H1 (cell line): ENCODE results near the gene ZNF318. TPM values are rescaled to one million over a fixed set of nuclear protein-coding genes. Genes with fewer than 3 reads are reported as not detected.

Experiments
- CTCF ChIA-PET: fragments of 300-600 bp; sonication (Branson Sonifier 250); formaldehyde crosslinking; loops from one replicate; lab custom pipeline; 2021; ENCODE audit not compliant: partially characterized antibody; lab: Charles Lee
- POLR2A ChIA-PET: fragments of 300-600 bp; sonication (Branson Sonifier 250); formaldehyde crosslinking; loops from one replicate; lab custom pipeline; 2021; ENCODE audit warnings: inconsistent platforms; ENCODE audit not compliant: partially characterized antibody; lab: Charles Lee
- DNase-seq, 2 experiments: peaks; one replicate each; pipeline versions ENCODE4 v3.0.0 to v3.0.0-alpha.2; 2010 to 2022; ENCODE audit warnings: low spot score in 2 of 2, low read depth in 1 of 2, mixed read lengths in 1 of 2
- FAIRE-seq: peaks from 2 replicates; lab custom pipeline; 2011; peaks lifted over from hg19 to GRCh38; lab: Jason Lieb, UNC
- H2AFZ ChIP-seq: 2 replicates; pipeline ENCODE4 v1.8.1; 2012; ENCODE audit warnings: low read length, inconsistent platforms
- H2AK5ac ChIP-seq: 2 replicates; pipeline ENCODE4 v1.6.1; 2013; ENCODE audit warnings: low read depth, low read length
- H2BK120ac ChIP-seq: replicated peaks from 2 replicates; pipeline ENCODE3; 2013; ENCODE audit warnings: low read depth, low read length, inconsistent platforms
- H2BK12ac ChIP-seq: 2 replicates; pipeline ENCODE4 v1.6.1; 2013; ENCODE audit warnings: low read depth, low read length
- H2BK15ac ChIP-seq: 2 replicates; pipeline ENCODE4 v1.6.1; 2013; ENCODE audit warnings: low read length
- H2BK20ac ChIP-seq: 2 replicates; pipeline ENCODE4 v1.6.1; 2013; ENCODE audit warnings: low read length
- H2BK5ac ChIP-seq: 2 replicates; pipeline ENCODE4 v1.6.1; 2013; ENCODE audit warnings: low read depth, low read length
- H3K14ac ChIP-seq: 2 replicates; pipeline ENCODE4 v1.6.1; 2013; ENCODE audit warnings: inconsistent platforms; ENCODE audit not compliant: insufficient read length
- H3K18ac ChIP-seq: 2 replicates; pipeline ENCODE4 v1.6.1; 2013; ENCODE audit warnings: low read length; ENCODE audit errors: extremely low read depth
- H3K23ac ChIP-seq: 2 replicates; pipeline ENCODE4 v1.6.1; 2013; ENCODE audit warnings: inconsistent platforms; ENCODE audit not compliant: insufficient read length
- H3K23me2 ChIP-seq: 2 replicates; pipeline ENCODE4 v1.6.1; 2013; ENCODE audit warnings: low read depth, low read length
- H3K27ac ChIP-seq: 2 replicates; pipeline ENCODE4 v1.6.1; 2011; ENCODE audit warnings: low read depth, low read length, inconsistent platforms
- H3K27me3 ChIP-seq, 4 experiments: replicated peaks in 1 of 4; 1 replicate in 1 of 4; 2 replicates in 3 of 4; pipeline versions ENCODE4 v1.6.1 to v1.8.1; 2011 to 2013; ENCODE audit warnings: low read length in 3 of 4, mild to moderate bottlenecking in 3 of 4, inconsistent platforms in 2 of 4, mixed read lengths in 2 of 4, moderate library complexity in 1 of 4; ENCODE audit not compliant: control insufficient read depth in 3 of 4, insufficient read depth in 3 of 4; ENCODE audit errors: extremely low read depth in 1 of 4
- H3K36me3 ChIP-seq, 4 experiments: 2 replicates each; pipeline versions ENCODE4 v1.6.1 to v1.8.1; 2011 to 2013; ENCODE audit warnings: mild to moderate bottlenecking in 4 of 4, low read length in 3 of 4, moderate library complexity in 2 of 4, control low read depth in 1 of 4, inconsistent platforms in 1 of 4; ENCODE audit not compliant: insufficient read depth in 4 of 4, control insufficient read depth in 2 of 4
- H3K4ac ChIP-seq: replicated peaks from 2 replicates; pipeline ENCODE3; 2013; ENCODE audit warnings: low read length, low read depth, mixed read lengths, inconsistent platforms; ENCODE audit not compliant: insufficient read length
- H3K4me1 ChIP-seq, 4 experiments: replicated peaks in 1 of 4; 1 replicate in 1 of 4; 2 replicates in 3 of 4; pipeline versions ENCODE4 v1.6.1 to v1.8.1; 2011 to 2013; ENCODE audit warnings: low read length in 3 of 4, inconsistent platforms in 2 of 4, mixed read lengths in 1 of 4; ENCODE audit not compliant: insufficient read depth in 4 of 4, control insufficient read depth in 3 of 4
- H3K4me2 ChIP-seq, 2 experiments: 2 replicates each; pipeline versions ENCODE4 v1.6.1 to v1.8.1; 2011 to 2013; ENCODE audit warnings: low read depth in 2 of 2, low read length in 2 of 2, control low read depth in 1 of 2, inconsistent platforms in 1 of 2, mild to moderate bottlenecking in 1 of 2; ENCODE audit not compliant: insufficient read depth in 1 of 2
- H3K4me3 ChIP-seq, 4 experiments: fragments of 200-600, 300-600 bp in 1 of 4; sonication (generic), shearing (Covaris generic), sonication (Bioruptor Twin) in 1 of 4; 2 replicates each; pipeline versions ENCODE4 v1.5.1 to v1.8.1; 2011 to 2016; ENCODE audit warnings: low read length in 4 of 4, low read depth in 3 of 4, control low read depth in 2 of 4, inconsistent platforms in 2 of 4, mild to moderate bottlenecking in 2 of 4, mixed read lengths in 1 of 4, moderate library complexity in 1 of 4; ENCODE audit not compliant: insufficient read depth in 2 of 4; ENCODE audit errors: extremely low read depth in 1 of 4
- H3K56ac ChIP-seq: replicated peaks from 2 replicates; pipeline ENCODE3; 2013; ENCODE audit warnings: low read depth, mild to moderate bottlenecking, mixed read lengths, low read length, inconsistent platforms; ENCODE audit not compliant: insufficient read length
- H3K79me1 ChIP-seq: 2 replicates; pipeline ENCODE4 v1.6.1; 2013; ENCODE audit warnings: low read depth, low read length, control low read depth
- H3K79me2 ChIP-seq, 2 experiments: 2 replicates each; pipeline versions ENCODE4 v1.6.1 to v1.8.1; 2012 to 2013; ENCODE audit warnings: low read length in 2 of 2, mild to moderate bottlenecking in 2 of 2, inconsistent platforms in 1 of 2; ENCODE audit not compliant: insufficient read depth in 2 of 2, control insufficient read depth in 1 of 2
- H3K9ac ChIP-seq, 4 experiments: replicated peaks in 1 of 4; 1 replicate in 1 of 4; 2 replicates in 3 of 4; pipeline versions ENCODE4 v1.6.1 to v1.8.1; 2011 to 2013; ENCODE audit warnings: low read depth in 3 of 4, low read length in 3 of 4, control low read depth in 2 of 4, mild to moderate bottlenecking in 2 of 4, moderate library complexity in 2 of 4, inconsistent platforms in 1 of 4; ENCODE audit errors: extremely low read depth in 1 of 4
- H3K9me3 ChIP-seq, 2 experiments: 2 replicates each; pipeline versions ENCODE4 v1.6.1 to v1.8.1; 2012 to 2013; ENCODE audit warnings: mild to moderate bottlenecking in 2 of 2, moderate library complexity in 2 of 2, control low read depth in 1 of 2, inconsistent platforms in 1 of 2, low read depth in 1 of 2, low read length in 1 of 2, mixed read lengths in 1 of 2; ENCODE audit not compliant: insufficient read depth in 2 of 2
- H4K20me1 ChIP-seq, 2 experiments: replicated peaks in 1 of 2; 2 replicates each; pipeline versions ENCODE3 to v1.8.1; 2011 to 2013; ENCODE audit warnings: inconsistent platforms in 2 of 2, low read length in 2 of 2, mild to moderate bottlenecking in 1 of 2; ENCODE audit not compliant: insufficient read depth in 2 of 2, control insufficient read depth in 1 of 2
- H4K5ac ChIP-seq: 2 replicates; pipeline ENCODE4 v1.6.1; 2013; ENCODE audit warnings: low read length, low read depth, mixed read lengths, inconsistent platforms; ENCODE audit not compliant: insufficient read length
- H4K8ac ChIP-seq: 2 replicates; pipeline ENCODE4 v1.8.0; 2013; ENCODE audit warnings: mild to moderate bottlenecking, moderate library complexity, low read length, inconsistent platforms; ENCODE audit not compliant: insufficient read depth; ENCODE audit errors: extremely low read depth
- H4K91ac ChIP-seq: replicated peaks from 2 replicates; pipeline ENCODE3; 2013; ENCODE audit warnings: low read length, mixed read lengths, inconsistent platforms; ENCODE audit not compliant: insufficient read length
- CHD1 ChIP-seq: IDR thresholded peaks from 2 replicates; pipeline ENCODE4 v1.6.1; 2012; ENCODE audit warnings: low read depth, low read length, improper control_type of control experiment
- NRF1 ChIP-seq: IDR thresholded peaks from 2 replicates; pipeline ENCODE4 v1.6.1; 2011; ENCODE audit warnings: mild to moderate bottlenecking, low read depth, low read length, improper control_type of control experiment
- WGBS, 2 experiments: shearing (Covaris generic) in 1 of 2; methylation state at CpG; one replicate each; pipeline versions ENCODE4 v1.1.6 to v1.1.7; 2013 to 2015; ENCODE audit warnings: low lambda C conversion rate in 2 of 2, mixed read lengths in 2 of 2, inconsistent platforms in 1 of 2, low coverage in 1 of 2, missing lambda C conversion rate in 1 of 2; ENCODE audit not compliant: insufficient replicate concordance in 2 of 2, insufficient coverage in 1 of 2, insufficient read length in 1 of 2; ENCODE audit errors: extremely low coverage in 1 of 2, missing lambda C conversion rate in 1 of 2; 5-methylcytosine and 5-hydroxymethylcytosine counted together
- polyA plus RNA-seq, 7 experiments: library from polyadenylated mRNA; depleted of rRNA in 3 of 7; stranded (reverse) in 5 of 7; unstranded in 2 of 7; fragments of >200 nt in 5 of 7; fragments of 200-250 nt in 2 of 7; gene quantifications; 1 replicate in 5 of 7; 2 replicates in 1 of 7; 4 replicates in 1 of 7; pipeline versions ENCODE4 v1.2.1 to v1.2.3, GENCODE V29; 2011 to 2013; ENCODE audit warnings: missing spikeins in 2 of 7, mixed read lengths in 2 of 7
- total RNA-seq: library from RNA; stranded (reverse); fragmentation: NEBNext Ultra II Directional; extraction: Animal tissue kit (Norgen Biotek cat#: 25700); gene quantifications from 2 replicates; pipeline ENCODE4 v1.2.1, GENCODE V29; 2021

Gene ZNF318
- total and polyA plus RNA-seq, 2 of the 8 experiments (the other 6 are each of a cell fraction or from before 2014, with no cell fraction given): 10.2 to 22.1 TPM

DNA sequence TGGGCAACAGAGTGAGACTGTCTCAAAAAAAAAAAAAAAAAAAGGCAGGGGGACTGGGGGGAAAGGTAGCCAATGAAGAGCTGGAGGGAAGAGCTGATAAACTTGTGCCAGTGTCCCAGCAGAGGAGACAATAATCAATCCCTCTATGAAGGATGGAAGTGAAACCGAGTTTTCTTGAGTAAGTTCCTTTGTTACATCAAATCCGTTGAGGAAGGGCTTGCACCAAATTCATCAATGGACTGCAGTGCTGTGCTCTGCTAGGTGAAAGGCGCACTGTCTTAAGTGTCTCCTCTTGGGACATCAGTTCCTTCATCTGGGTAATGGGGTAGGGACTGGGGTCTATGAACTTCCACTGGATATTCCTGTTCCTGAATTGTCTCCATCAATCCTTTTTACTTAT lies 57.8 kb downstream of the ZNF318 start:
- Histone ChIP-seq H3K18ac (no peak overlapping the region), H3K14ac (no peak overlapping the region), H4K91ac (no peak overlapping the region), H4K20me1 (no peaks in the 10 kb centered on the region), H3K27ac (no peak overlapping the region), H2BK12ac (no peak overlapping the region), H4K8ac (no peak overlapping the region), H2BK120ac (no peak overlapping the region), H2BK15ac (no peak overlapping the region), H3K23ac (no peak overlapping the region), H3K4me3 (no peak overlapping the region), H2BK5ac (no peak overlapping the region), H3K79me2 (no peaks in the 10 kb centered on the region), H3K4me1 (peaks cover 7 to 15% (median 9%) of the 10 kb centered on the region in 4 experiments), H2AFZ (no peak overlapping the region), H3K27me3 (0 out of 7 replicates have a peak, but pooled peaks cover 0 to 2% (median 0%) of the 10 kb centered on the region in 4 experiments), H3K79me1 (no peaks in the 10 kb centered on the region), H3K36me3 (no peaks in the 10 kb centered on the region), H3K9me3 (no peaks in the 10 kb centered on the region), H4K5ac (no peak overlapping the region), H3K56ac (no peak overlapping the region), H3K23me2 (peaks cover 8% of the 10 kb centered on the region), H2AK5ac (no peak overlapping the region), H3K4me2 (no peak overlapping the region), H3K4ac (no peak overlapping the region), H3K9ac (no peak overlapping the region), H2BK20ac (no peak overlapping the region)
- WGBS, 2 experiments: 95% methylated on average over 3 of the region's 3 CpGs; no CpG with 5 or more reads in 1 of the 2 experiments
- POLR2A ChIA-PET: no interaction called here
- DNase-seq (no peak), FAIRE-seq (no peak)
- CTCF ChIA-PET: interaction anchor here (0.7 to 0.9 kb wide), 2 partner anchors 10 to 103 kb away, joined by 3 read pairs; no protein-coding TSS in a partner anchor
- TF ChIP-seq NRF1: no peak
- TF ChIP-seq CHD1: no peak
